HepG2 (cell line): ENCODE measurements around the gene VARS2. TPM values are rescaled to one million over a fixed set of nuclear protein-coding genes. Genes with fewer than 3 reads are reported as not detected.

Source experiments
- CREM ChIP-seq, 2 experiments: sonication (generic) in 1 of 2; formaldehyde crosslinking in 1 of 2; IDR thresholded peaks; 2 replicates each; pipeline versions ENCODE4 v1.4.0 to v1.6.1; 2016 to 2020; ENCODE audit warnings: antibody characterized with exemption in 1 of 2, mild to moderate bottlenecking in 1 of 2, missing genetic modification reagents in 1 of 2
- DRAP1 ChIP-seq: IDR thresholded peaks from 2 replicates; pipeline ENCODE4 v1.6.1; 2016; ENCODE audit warnings: missing genetic modification reagents, missing compliant biosample characterization
- ETV5 ChIP-seq: IDR thresholded peaks from 2 replicates; pipeline ENCODE4 v1.6.1; 2018; ENCODE audit warnings: missing biosample characterization, missing genetic modification reagents, inconsistent platforms, borderline replicate concordance
- FOXA1 ChIP-seq, 2 experiments: fragments of 450-650 bp in 1 of 2; sonication (generic) in 1 of 2; formaldehyde crosslinking in 1 of 2; IDR thresholded peaks; 2 replicates each; pipeline versions ENCODE4 v1.4.0 to v1.6.1; 2016 to 2020; ENCODE audit warnings: missing genetic modification reagents in 1 of 2
- KLF15 ChIP-seq: sonication (generic); formaldehyde crosslinking; IDR thresholded peaks from 2 replicates; pipeline ENCODE4 v1.8.1; 2023; ENCODE audit warnings: borderline replicate concordance, mild to moderate bottlenecking, inconsistent platforms, missing genetic modification reagents, mixed read lengths
- MIXL1 ChIP-seq: IDR thresholded peaks from 2 replicates; pipeline ENCODE4 v1.6.1; 2016
- NCOA2 ChIP-seq: sonication (generic); formaldehyde crosslinking; IDR thresholded peaks from 2 replicates; pipeline ENCODE4 v1.8.0; 2022; ENCODE audit warnings: inconsistent platforms
- NCOR1 ChIP-seq: fragments of 200-600 bp; sonication (generic); IDR thresholded peaks from 2 replicates; pipeline ENCODE4 v1.7.0; 2017; ENCODE audit warnings: antibody characterized with exemption, low read length, borderline replicate concordance
- PLSCR1 ChIP-seq: sonication (generic); formaldehyde crosslinking; IDR thresholded peaks from 2 replicates; pipeline ENCODE4 v1.5.0; 2020; ENCODE audit warnings: missing genetic modification reagents, mild to moderate bottlenecking, borderline replicate concordance
- POGZ ChIP-seq: sonication (generic); formaldehyde crosslinking; IDR thresholded peaks from 2 replicates; pipeline ENCODE4 v1.4.0; 2020; ENCODE audit warnings: mild to moderate bottlenecking, missing genetic modification reagents
- RARA ChIP-seq: IDR thresholded peaks from 2 replicates; pipeline ENCODE4 v1.6.1; 2016; ENCODE audit warnings: missing genetic modification reagents, missing compliant biosample characterization
- TEAD3 ChIP-seq: optimal IDR thresholded peaks from 2 replicates; pipeline ENCODE3; 2016; ENCODE audit warnings: borderline replicate concordance
- TERF1 ChIP-seq: sonication (generic); formaldehyde crosslinking; IDR thresholded peaks from 2 replicates; pipeline ENCODE4 v1.8.0; 2022; ENCODE audit warnings: mild to moderate bottlenecking, missing genetic modification reagents, moderate library complexity
- TOPORS ChIP-seq: sonication (generic); formaldehyde crosslinking; IDR thresholded peaks from 2 replicates; pipeline ENCODE4 v1.8.0; 2023; ENCODE audit warnings: mild to moderate bottlenecking, missing genetic modification reagents
- ZNF136 ChIP-seq: sonication (generic); formaldehyde crosslinking; IDR thresholded peaks from 2 replicates; pipeline ENCODE4 v1.8.1; 2022; ENCODE audit warnings: low read depth, mild to moderate bottlenecking, moderate library complexity, missing genetic modification reagents
- ZNF337 ChIP-seq: sonication (generic); formaldehyde crosslinking; IDR thresholded peaks from 2 replicates; pipeline ENCODE4 v1.5.1; 2020; ENCODE audit warnings: missing genetic modification reagents, low read depth, mild to moderate bottlenecking, borderline replicate concordance
- ZNF616 ChIP-seq: sonication (generic); formaldehyde crosslinking; IDR thresholded peaks from 2 replicates; pipeline ENCODE4 v1.5.0; 2020; ENCODE audit warnings: low read depth, mild to moderate bottlenecking, missing genetic modification reagents
- ZNF652 ChIP-seq: IDR thresholded peaks from 2 replicates; pipeline ENCODE4 v1.6.1; 2016; ENCODE audit warnings: low read depth, borderline replicate concordance
- ZNF747 ChIP-seq: sonication (generic); formaldehyde crosslinking; IDR thresholded peaks from 2 replicates; pipeline ENCODE4 v1.8.1; 2023; ENCODE audit warnings: missing genetic modification reagents, mild to moderate bottlenecking, borderline replicate concordance
- polyA plus RNA-seq, 8 experiments: library from polyadenylated mRNA; depleted of rRNA in 3 of 8; stranded (reverse) in 7 of 8; unstranded in 1 of 8; fragments of >200 nt; fragmentation: Illumina TruSeq in 4 of 8; extraction: Trizol in 4 of 8; gene quantifications; 2 replicates each; pipeline versions ENCODE4 v1.2.1 to v1.2.3, GENCODE V29; 2011 to 2016; ENCODE audit warnings: low read depth in 4 of 8, missing spikeins in 1 of 8, mixed read lengths in 1 of 8; ENCODE audit not compliant: insufficient read depth in 1 of 8
- total RNA-seq, 5 experiments: library from RNA; depleted of rRNA; stranded (reverse); fragments of >200 nt; fragmentation: Illumina TruSeq; extraction: Trizol; gene quantifications; 2 replicates each; pipeline ENCODE4 v1.2.3, GENCODE V29; 2016; ENCODE audit warnings: low read depth in 1 of 5
- TF ChIP-seq, protein P1 (sequence below): sonication (generic); formaldehyde crosslinking; IDR thresholded peaks from 2 replicates; pipeline ENCODE4 v1.5.0; 2020; ENCODE audit warnings: missing genetic modification reagents
- TF ChIP-seq, protein P2 (sequence below): IDR thresholded peaks from 2 replicates; pipeline ENCODE4 v1.6.1; 2016; ENCODE audit warnings: mild to moderate bottlenecking, missing biosample characterization, missing genetic modification reagents
- TF ChIP-seq, protein P3 (sequence below): sonication (generic); formaldehyde crosslinking; IDR thresholded peaks from 2 replicates; pipeline ENCODE4 v1.5.0; 2020; ENCODE audit warnings: mild to moderate bottlenecking, missing genetic modification reagents

VARS2 gene
- total and polyA plus RNA-seq, 2 of the 13 experiments (the other 11 are each of a cell fraction or from before 2014, with no cell fraction given) = 61.8 to 71.8 TPM

- TF ChIP-seq, protein P1, sequence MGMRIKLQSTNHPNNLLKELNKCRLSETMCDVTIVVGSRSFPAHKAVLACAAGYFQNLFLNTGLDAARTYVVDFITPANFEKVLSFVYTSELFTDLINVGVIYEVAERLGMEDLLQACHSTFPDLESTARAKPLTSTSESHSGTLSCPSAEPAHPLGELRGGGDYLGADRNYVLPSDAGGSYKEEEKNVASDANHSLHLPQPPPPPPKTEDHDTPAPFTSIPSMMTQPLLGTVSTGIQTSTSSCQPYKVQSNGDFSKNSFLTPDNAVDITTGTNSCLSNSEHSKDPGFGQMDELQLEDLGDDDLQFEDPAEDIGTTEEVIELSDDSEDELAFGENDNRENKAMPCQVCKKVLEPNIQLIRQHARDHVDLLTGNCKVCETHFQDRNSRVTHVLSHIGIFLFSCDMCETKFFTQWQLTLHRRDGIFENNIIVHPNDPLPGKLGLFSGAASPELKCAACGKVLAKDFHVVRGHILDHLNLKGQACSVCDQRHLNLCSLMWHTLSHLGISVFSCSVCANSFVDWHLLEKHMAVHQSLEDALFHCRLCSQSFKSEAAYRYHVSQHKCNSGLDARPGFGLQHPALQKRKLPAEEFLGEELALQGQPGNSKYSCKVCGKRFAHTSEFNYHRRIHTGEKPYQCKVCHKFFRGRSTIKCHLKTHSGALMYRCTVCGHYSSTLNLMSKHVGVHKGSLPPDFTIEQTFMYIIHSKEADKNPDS (CRISPR knock-in tag) = peak; percentile 82
- peak; percentile 58 for TF ChIP-seq NCOA2 (CRISPR knock-in tag)
- TF ChIP-seq ZNF616 (CRISPR knock-in tag) = peak; percentile 50; the same call in 1 of the 2 replicates
- peak; percentile 98; the same call in 1 of the 2 replicates for TF ChIP-seq ZNF136 (CRISPR knock-in tag)
- TF ChIP-seq TERF1 (CRISPR knock-in tag) = no peak
- TF ChIP-seq ZNF337 (CRISPR knock-in tag) = peak; percentile 91; the same call in 1 of the 2 replicates
- peak; percentile 47; the same call in 1 of the 2 replicates for TF ChIP-seq NCOR1
- TF ChIP-seq POGZ (CRISPR knock-in tag) = peak; percentile 87
- TF ChIP-seq MIXL1 (CRISPR knock-in tag) = peak; percentile 85
- TF ChIP-seq RARA (CRISPR knock-in tag) = peak; percentile 65
- TF ChIP-seq, protein P2, sequence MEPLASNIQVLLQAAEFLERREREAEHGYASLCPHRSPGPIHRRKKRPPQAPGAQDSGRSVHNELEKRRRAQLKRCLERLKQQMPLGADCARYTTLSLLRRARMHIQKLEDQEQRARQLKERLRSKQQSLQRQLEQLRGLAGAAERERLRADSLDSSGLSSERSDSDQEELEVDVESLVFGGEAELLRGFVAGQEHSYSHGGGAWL (CRISPR knock-in tag) = peak; percentile 94
- TF ChIP-seq, protein P3, sequence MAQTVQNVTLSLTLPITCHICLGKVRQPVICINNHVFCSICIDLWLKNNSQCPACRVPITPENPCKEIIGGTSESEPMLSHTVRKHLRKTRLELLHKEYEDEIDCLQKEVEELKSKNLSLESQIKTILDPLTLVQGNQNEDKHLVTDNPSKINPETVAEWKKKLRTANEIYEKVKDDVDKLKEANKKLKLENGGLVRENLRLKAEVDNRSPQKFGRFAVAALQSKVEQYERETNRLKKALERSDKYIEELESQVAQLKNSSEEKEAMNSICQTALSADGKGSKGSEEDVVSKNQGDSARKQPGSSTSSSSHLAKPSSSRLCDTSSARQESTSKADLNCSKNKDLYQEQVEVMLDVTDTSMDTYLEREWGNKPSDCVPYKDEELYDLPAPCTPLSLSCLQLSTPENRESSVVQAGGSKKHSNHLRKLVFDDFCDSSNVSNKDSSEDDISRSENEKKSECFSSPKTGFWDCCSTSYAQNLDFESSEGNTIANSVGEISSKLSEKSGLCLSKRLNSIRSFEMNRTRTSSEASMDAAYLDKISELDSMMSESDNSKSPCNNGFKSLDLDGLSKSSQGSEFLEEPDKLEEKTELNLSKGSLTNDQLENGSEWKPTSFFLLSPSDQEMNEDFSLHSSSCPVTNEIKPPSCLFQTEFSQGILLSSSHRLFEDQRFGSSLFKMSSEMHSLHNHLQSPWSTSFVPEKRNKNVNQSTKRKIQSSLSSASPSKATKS (CRISPR knock-in tag) = no peak
- TF ChIP-seq CREM (IDR thresholded peaks at IDR 0.05) = no peak
- TF ChIP-seq CREM (CRISPR knock-in tag; IDR thresholded peaks at IDR 0.05) = no peak
- peak; percentile 85 for TF ChIP-seq DRAP1
- no peak for TF ChIP-seq ZNF652 (CRISPR knock-in tag)
- TF ChIP-seq PLSCR1 (CRISPR knock-in tag) = peak; percentile 85; the same call in 1 of the 2 replicates
- peak; percentile 98 for TF ChIP-seq TEAD3 (CRISPR knock-in tag)
- peak; percentile 62; the same call in 1 of the 2 replicates for TF ChIP-seq KLF15 (CRISPR knock-in tag)
- TF ChIP-seq ETV5 (CRISPR knock-in tag) = peak; percentile 79
- no peak for TF ChIP-seq FOXA1 (IDR thresholded peaks at IDR 0.05)
- TF ChIP-seq FOXA1 (CRISPR knock-in tag; IDR thresholded peaks at IDR 0.05) = peak; percentile 25; the same call in 1 of the 2 replicates
- peak; percentile 86 for TF ChIP-seq ZNF747
- TF ChIP-seq TOPORS (CRISPR knock-in tag) = peak; percentile 98
Observed at GRCh38 chr6:30914076-30914853, at the start of gene VARS2 (continued).
